SU-DHL-6 (cell line): ENCODE data around the gene ZFP36L1.

ENCODE experiments used
- CTCF ChIP-seq: fragments of 200-600 bp; sonication (generic); IDR thresholded peaks from one replicate; pipeline ENCODE4 v1.5.1; 2017; ENCODE audit warnings: antibody characterized with exemption, mild to moderate bottlenecking, low read length, moderate library complexity; ENCODE audit not compliant: insufficient read depth, poor library complexity, severe bottlenecking
- EZH2phosphoT487 ChIP-seq: fragments of 200-600 bp; sonication (generic), shearing (Covaris generic); conservative IDR thresholded peaks from 2 replicates; pipeline ENCODE4 v1.6.1; 2018; ENCODE audit warnings: mild to moderate bottlenecking, antibody characterized with exemption, low read length, moderate library complexity, mixed read lengths

GRCh38 chr14:68787092-68787992, 5.5 kb downstream of the ZFP36L1 start:
- TF ChIP-seq CTCF (no peak), EZH2phosphoT487 (no peak)
